Activated naive CD4-positive, alpha-beta T cell treated with anti-CD3 and anti-CD28 coated beads, Interleukin-2, amount 10 ng/mL, durations not matched to agents 7 days and 5 days (primary cell): ENCODE results near the gene SH3TC1.

ENCODE experiments used
- CTCF ChIA-PET: fragments of 350-600 bp; sonication (Branson Sonifier 250); formaldehyde crosslinking; loops from one replicate; lab custom pipeline; 2021; ENCODE audit warnings: antibody characterized with exemption; lab: Charles Lee
- DNase-seq: peaks from one replicate; pipeline ENCODE4 v3.0.0-alpha.2; 2020
- H3K27ac Mint-ChIP-seq: one replicate; pipeline ENCODE4 v1.8.0; 2021; ENCODE audit warnings: mild to moderate bottlenecking, moderate library complexity, mixed read lengths
- H3K27me3 Mint-ChIP-seq: one replicate; pipeline ENCODE4 v1.8.0; 2021; ENCODE audit warnings: mild to moderate bottlenecking, mixed read lengths
- H3K36me3 Mint-ChIP-seq: one replicate; pipeline ENCODE4 v1.8.0; 2021; ENCODE audit warnings: mixed read lengths
- H3K4me1 Mint-ChIP-seq: one replicate; pipeline ENCODE4 v1.8.0; 2021; ENCODE audit warnings: mixed read lengths
- H3K4me3 Mint-ChIP-seq: one replicate; pipeline ENCODE4 v1.8.0; 2021; ENCODE audit warnings: mild to moderate bottlenecking, moderate library complexity, mixed read lengths
- H3K9me3 Mint-ChIP-seq: one replicate; pipeline ENCODE4 v1.8.0; 2021; ENCODE audit warnings: mixed read lengths

The SH3TC1 gene

GRCh38 chr4:8274765-8275547 is 75.9 kb downstream of the SH3TC1 start:
- H3K27me3 Mint-ChIP-seq, result peaks cover 49% of the 10 kb centered on the region
- H3K36me3 Mint-ChIP-seq, result no peaks in the 10 kb centered on the region
- no peak overlapping the region for H3K4me3 Mint-ChIP-seq
- H3K9me3 Mint-ChIP-seq, result no peaks in the 10 kb centered on the region
- no peaks in the 10 kb centered on the region for H3K4me1 Mint-ChIP-seq
- no peak overlapping the region for H3K27ac Mint-ChIP-seq
- CTCF ChIA-PET, result no interaction called here
- DNase-seq, result no peak

GRCh38 chr4:8275548-8275910 is 76.4 kb downstream of the SH3TC1 start:
- Mint-ChIP-seq H3K27me3 (peaks cover 44% of the 10 kb centered on the region), H3K4me1 (no peaks in the 10 kb centered on the region), H3K9me3 (no peaks in the 10 kb centered on the region), H3K27ac (no peak overlapping the region), H3K4me3 (no peak overlapping the region), H3K36me3 (no peaks in the 10 kb centered on the region)
- CTCF ChIA-PET, result no interaction called here
- DNase-seq, result no peak

GRCh38 chr4:8276358-8277240 is 77.5 kb downstream of the SH3TC1 start:
- CTCF ChIA-PET, result no interaction called here
- H3K27me3 Mint-ChIP-seq, result peaks cover 33% of the 10 kb centered on the region
- no peak overlapping the region for H3K4me3 Mint-ChIP-seq
- no peaks in the 10 kb centered on the region for H3K4me1 Mint-ChIP-seq
- H3K36me3 Mint-ChIP-seq, result no peaks in the 10 kb centered on the region
- no peak for DNase-seq
- H3K9me3 Mint-ChIP-seq, result no peaks in the 10 kb centered on the region
- no peak overlapping the region for H3K27ac Mint-ChIP-seq

GRCh38 chr4:8277356-8278008 is 78.4 kb downstream of the SH3TC1 start:
- DNase-seq, result no peak
- Mint-ChIP-seq H3K27me3 (peaks cover 24% of the 10 kb centered on the region), H3K36me3 (no peaks in the 10 kb centered on the region), H3K4me1 (no peaks in the 10 kb centered on the region), H3K9me3 (no peaks in the 10 kb centered on the region), H3K27ac (no peak overlapping the region), H3K4me3 (no peak overlapping the region)
- CTCF ChIA-PET, result no interaction called here

GRCh38 chr4:8278009-8278395 is 78.9 kb downstream of the SH3TC1 start:
- DNase-seq, result no peak
- Mint-ChIP-seq H3K36me3 (no peaks in the 10 kb centered on the region), H3K4me3 (no peak overlapping the region), H3K9me3 (no peaks in the 10 kb centered on the region), H3K27ac (no peak overlapping the region), H3K4me1 (no peaks in the 10 kb centered on the region), H3K27me3 (peaks cover 21% of the 10 kb centered on the region)
- CTCF ChIA-PET, result no interaction called here

GRCh38 chr4:8278421-8279287 is 79.6 kb downstream of the SH3TC1 start:
- Mint-ChIP-seq H3K36me3 (no peaks in the 10 kb centered on the region), H3K9me3 (no peaks in the 10 kb centered on the region), H3K4me3 (no peak overlapping the region), H3K27ac (no peak overlapping the region), H3K27me3 (peaks cover 16% of the 10 kb centered on the region), H3K4me1 (no peaks in the 10 kb centered on the region)
- no peak for DNase-seq
- CTCF ChIA-PET, result no interaction called here

- H3K9me3 Mint-ChIP-seq, result no peaks in the 10 kb centered on the region
- no peaks in the 10 kb centered on the region for H3K36me3 Mint-ChIP-seq
- CTCF ChIA-PET, result no interaction called here
- peaks cover 9% of the 10 kb centered on the region for H3K27me3 Mint-ChIP-seq
- DNase-seq, result no peak
- H3K4me1 Mint-ChIP-seq, result no peaks in the 10 kb centered on the region
- no peak overlapping the region for H3K27ac Mint-ChIP-seq
- no peak overlapping the region for H3K4me3 Mint-ChIP-seq
Observed at GRCh38 chr4:8279321-8280157, 80.4 kb downstream of the SH3TC1 start.

- no peaks in the 10 kb centered on the region for H3K9me3 Mint-ChIP-seq
- no peak overlapping the region for H3K4me3 Mint-ChIP-seq
- no peaks in the 10 kb centered on the region for H3K36me3 Mint-ChIP-seq
- CTCF ChIA-PET, result no interaction called here
- H3K27ac Mint-ChIP-seq, result no peak overlapping the region
- no peak for DNase-seq
- peaks cover 6% of the 10 kb centered on the region for H3K27me3 Mint-ChIP-seq
- H3K4me1 Mint-ChIP-seq, result no peaks in the 10 kb centered on the region
Observed at GRCh38 chr4:8280158-8280875, 81.2 kb downstream of the SH3TC1 start.

GRCh38 chr4:8280876-8281440 is 81.9 kb downstream of the SH3TC1 start:
- no peak overlapping the region for H3K27ac Mint-ChIP-seq
- no peak overlapping the region for H3K4me3 Mint-ChIP-seq
- no peaks in the 10 kb centered on the region for H3K4me1 Mint-ChIP-seq
- no peaks in the 10 kb centered on the region for H3K9me3 Mint-ChIP-seq
- no peaks in the 10 kb centered on the region for H3K36me3 Mint-ChIP-seq
- CTCF ChIA-PET, result no interaction called here
- H3K27me3 Mint-ChIP-seq, result peaks cover 4% of the 10 kb centered on the region
- DNase-seq, result no peak

GRCh38 chr4:8281519-8282133 is 82.5 kb downstream of the SH3TC1 start:
- Mint-ChIP-seq H3K4me3 (no peak overlapping the region), H3K4me1 (no peaks in the 10 kb centered on the region), H3K36me3 (no peaks in the 10 kb centered on the region), H3K27me3 (peaks cover 4% of the 10 kb centered on the region), H3K27ac (no peak overlapping the region), H3K9me3 (no peaks in the 10 kb centered on the region)
- no peak for DNase-seq
- CTCF ChIA-PET, result no interaction called here

- Mint-ChIP-seq H3K4me3 (no peak overlapping the region), H3K36me3 (no peaks in the 10 kb centered on the region), H3K27me3 (peaks cover 4% of the 10 kb centered on the region), H3K4me1 (no peaks in the 10 kb centered on the region), H3K27ac (no peak overlapping the region), H3K9me3 (no peaks in the 10 kb centered on the region)
- CTCF ChIA-PET, result no interaction called here
- DNase-seq, result no peak
Observed at GRCh38 chr4:8282134-8282641, 83.1 kb downstream of the SH3TC1 start.

- Mint-ChIP-seq H3K27me3 (peaks cover 4% of the 10 kb centered on the region), H3K4me1 (no peaks in the 10 kb centered on the region), H3K27ac (no peak overlapping the region), H3K9me3 (no peaks in the 10 kb centered on the region), H3K4me3 (no peak overlapping the region), H3K36me3 (no peaks in the 10 kb centered on the region)
- no peak for DNase-seq
- CTCF ChIA-PET, result no interaction called here
Observed at GRCh38 chr4:8282742-8283141, 83.7 kb downstream of the SH3TC1 start.
